Stimulated activated CD8-positive, alpha-beta memory T cell treated with anti-CD3 and anti-CD28 coated beads, Interleukin-12 subunit alpha, Interleukin-12 subunit beta, amount 100 ng/mL, for 24 hours (primary cell): ENCODE data around the gene RNPC3.
A peak's percentile ranks its signal among the peaks of the same experiment; 100 is the strongest.

Experiments used
- DNase-seq: peaks from one replicate; pipeline ENCODE4 v3.0.0-alpha.2; 2020; ENCODE audit errors: extremely low read depth

RNPC3 gene, protein sequence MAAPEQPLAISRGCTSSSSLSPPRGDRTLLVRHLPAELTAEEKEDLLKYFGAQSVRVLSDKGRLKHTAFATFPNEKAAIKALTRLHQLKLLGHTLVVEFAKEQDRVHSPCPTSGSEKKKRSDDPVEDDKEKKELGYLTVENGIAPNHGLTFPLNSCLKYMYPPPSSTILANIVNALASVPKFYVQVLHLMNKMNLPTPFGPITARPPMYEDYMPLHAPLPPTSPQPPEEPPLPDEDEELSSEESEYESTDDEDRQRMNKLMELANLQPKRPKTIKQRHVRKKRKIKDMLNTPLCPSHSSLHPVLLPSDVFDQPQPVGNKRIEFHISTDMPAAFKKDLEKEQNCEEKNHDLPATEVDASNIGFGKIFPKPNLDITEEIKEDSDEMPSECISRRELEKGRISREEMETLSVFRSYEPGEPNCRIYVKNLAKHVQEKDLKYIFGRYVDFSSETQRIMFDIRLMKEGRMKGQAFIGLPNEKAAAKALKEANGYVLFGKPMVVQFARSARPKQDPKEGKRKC

GRCh38 chr1:103525607-103526507 is at the start of gene RNPC3:
RNPC3 (plus strand) TSS chr1:103525699; CDS start chr1:103526071, 372 bp downstream.
- DNase-seq: peak; percentile 67

GRCh38 chr1:103477101-103477500 is 48.4 kb upstream of the RNPC3 start:
- DNase-seq: no peak

GRCh38 chr1:103489935-103490334 is 35.6 kb upstream of the RNPC3 start:
- DNase-seq: no peak

GRCh38 chr1:103492003-103492625 is 33.4 kb upstream of the RNPC3 start:
- DNase-seq: no peak

DNA sequence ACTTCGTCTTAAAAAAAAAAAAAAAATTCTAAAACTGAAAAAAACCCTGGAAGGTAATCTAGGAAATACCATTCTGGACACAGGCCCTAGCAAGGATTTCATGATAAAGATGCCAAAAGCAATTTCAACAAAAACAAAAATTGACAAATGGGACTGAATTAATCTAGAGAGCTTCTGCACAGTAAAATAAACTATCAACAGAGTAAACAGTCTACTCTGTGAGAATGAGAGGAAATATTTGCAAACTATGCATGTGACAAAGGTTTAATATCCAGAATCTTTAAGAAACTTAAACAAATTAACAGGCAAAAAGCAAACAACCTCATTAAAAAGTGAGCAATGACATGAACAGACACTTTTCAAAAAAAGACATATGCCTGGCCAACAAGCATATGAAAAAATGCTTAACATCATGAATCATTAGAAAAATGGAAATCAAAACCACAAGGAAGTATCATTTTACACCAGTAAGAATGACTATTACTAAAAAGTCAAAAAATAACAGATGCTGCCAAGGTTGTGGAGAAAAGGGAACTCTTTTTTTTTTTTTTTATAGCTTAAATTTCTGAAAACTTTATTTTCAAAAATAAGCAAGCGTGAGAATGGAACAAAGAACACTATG is 29.4 kb upstream of the RNPC3 start:
- no peak for DNase-seq

GRCh38 chr1:103497404-103497803 is 28.1 kb upstream of the RNPC3 start:
- DNase-seq: no peak

DNA sequence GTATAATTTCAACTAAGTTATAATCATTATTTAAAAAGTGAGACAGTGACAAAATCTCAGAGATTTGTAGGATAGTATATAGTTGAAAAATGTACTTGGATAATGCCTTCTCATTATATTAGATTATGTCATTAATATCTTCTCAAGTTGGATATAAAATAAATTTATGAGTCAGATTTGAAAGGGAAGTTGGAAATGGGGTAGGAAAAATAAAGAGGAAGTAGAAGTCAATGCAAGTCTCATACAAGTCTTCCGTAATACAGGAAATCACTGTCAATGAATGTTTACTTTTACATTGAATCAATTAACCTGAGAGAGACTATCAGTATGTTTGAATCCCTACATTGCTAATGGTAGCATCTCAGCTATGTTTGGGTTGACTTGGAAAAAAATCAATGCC is 16.2 kb upstream of the RNPC3 start:
- DNase-seq: no peak

DNA sequence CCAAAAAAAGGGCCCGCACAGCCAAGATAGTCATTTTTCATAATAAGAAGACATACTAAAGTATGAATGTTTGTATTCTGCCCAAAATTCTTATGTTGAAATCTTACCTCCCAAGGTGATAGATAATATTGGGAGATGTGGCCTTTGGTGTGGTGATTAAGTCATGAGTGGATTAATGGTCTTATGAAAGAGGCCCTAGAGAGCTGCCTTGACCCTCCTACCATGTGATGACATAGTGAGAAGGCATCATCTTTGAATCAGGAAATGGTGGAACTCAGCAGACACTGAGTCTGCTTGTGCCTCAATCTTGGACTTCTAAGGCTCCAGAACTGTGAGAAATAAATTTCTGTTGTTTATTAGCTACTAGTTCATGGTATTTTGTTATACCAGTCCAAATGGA is 11.8 kb upstream of the RNPC3 start:
- DNase-seq: no peak

- DNase-seq: no peak
Measured at GRCh38 chr1:103514920-103515503, 10.5 kb upstream of the RNPC3 start.

GRCh38 chr1:103516283-103516682 is 9.2 kb upstream of the RNPC3 start:
- no peak for DNase-seq

- no peak for DNase-seq
Measured at GRCh38 chr1:103516693-103517092, 8.8 kb upstream of the RNPC3 start.

- no peak for DNase-seq
Measured at GRCh38 chr1:103517380-103518047, 8.0 kb upstream of the RNPC3 start.

- DNase-seq: no peak
Measured at GRCh38 chr1:103520822-103521221, 4.7 kb upstream of the RNPC3 start.

DNA sequence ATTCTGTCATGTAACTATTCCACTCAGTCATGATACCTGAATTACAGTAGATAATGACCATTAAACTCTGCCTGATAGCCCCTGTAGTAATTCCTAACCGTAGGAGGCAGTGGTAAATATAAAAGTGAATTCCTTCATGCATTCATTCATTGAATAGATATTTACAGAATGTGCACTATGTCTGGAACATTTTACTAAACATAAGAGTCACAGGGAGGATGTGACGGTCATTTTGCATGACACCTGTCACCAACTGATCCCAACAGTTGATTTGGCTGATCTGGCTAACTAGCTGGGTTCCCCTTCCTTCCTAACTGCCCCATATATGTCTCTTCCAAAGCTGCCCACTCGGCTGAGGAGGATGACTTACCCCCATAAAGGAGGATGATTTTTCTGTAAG is 2.2 kb upstream of the RNPC3 start:
- no peak for DNase-seq

DNA sequence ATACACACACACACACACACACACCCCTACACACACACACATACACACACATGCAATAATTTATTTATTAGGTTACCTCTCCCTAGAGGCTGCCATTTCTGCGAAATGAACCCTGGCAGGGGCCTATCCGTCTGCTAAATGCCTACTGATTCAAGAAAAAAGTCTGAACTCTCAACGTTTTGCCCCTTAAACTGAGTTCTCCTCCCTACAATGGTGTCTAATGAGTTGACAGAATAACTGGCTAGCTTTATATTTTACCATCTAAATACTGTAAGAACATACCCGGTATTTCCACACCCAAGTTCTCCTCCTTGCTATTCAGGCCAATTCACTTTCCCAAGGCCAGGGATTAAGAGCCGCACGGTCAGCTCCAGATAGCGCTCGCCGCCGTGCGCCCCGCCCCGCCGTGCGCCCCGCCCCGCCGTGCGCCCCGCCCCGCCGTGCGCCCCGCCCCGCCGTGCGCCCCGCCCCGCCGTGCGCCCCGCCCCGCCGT is 339 bp upstream of the RNPC3 start:
- DNase-seq: no peak

DNA sequence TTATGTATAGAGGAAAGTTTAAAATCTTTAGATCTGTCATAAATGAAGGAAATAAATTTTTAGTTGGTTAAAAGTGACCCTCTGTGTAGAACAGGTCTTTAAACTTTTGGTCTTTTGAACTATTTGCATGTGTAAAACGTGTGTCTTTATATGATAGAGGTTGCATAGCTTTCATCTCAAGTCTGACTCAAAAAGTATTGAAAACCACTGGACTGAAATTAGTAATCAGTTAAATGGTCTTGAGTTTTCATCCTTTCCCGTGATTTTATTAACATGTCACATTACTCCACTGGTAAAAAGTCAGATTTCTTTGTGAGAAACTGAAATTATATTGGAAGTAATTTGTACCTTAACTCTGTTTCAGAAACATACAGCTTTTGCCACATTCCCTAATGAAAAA is 1.8 kb downstream of the RNPC3 start:
- no peak for DNase-seq

DNA sequence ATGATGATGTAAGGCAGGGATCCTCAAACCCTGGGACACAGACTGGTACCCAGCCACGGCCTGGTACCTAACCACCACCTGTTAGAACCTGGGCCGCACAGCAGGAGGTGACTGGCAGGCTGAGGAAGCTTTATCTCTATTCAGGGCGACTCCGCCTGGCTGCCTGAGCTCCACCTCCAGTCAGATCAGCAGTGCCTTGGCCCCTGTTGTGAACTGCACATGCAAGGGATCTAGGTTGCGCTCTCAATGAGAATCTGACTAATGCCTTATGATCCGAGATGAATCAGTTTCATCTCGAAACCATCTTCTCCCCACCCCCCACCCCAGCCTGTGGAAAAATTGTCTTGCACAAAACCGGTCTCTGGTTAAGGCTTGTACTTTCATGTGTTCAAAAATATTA is 4.2 kb downstream of the RNPC3 start:
- DNase-seq: peak; percentile 17

DNA sequence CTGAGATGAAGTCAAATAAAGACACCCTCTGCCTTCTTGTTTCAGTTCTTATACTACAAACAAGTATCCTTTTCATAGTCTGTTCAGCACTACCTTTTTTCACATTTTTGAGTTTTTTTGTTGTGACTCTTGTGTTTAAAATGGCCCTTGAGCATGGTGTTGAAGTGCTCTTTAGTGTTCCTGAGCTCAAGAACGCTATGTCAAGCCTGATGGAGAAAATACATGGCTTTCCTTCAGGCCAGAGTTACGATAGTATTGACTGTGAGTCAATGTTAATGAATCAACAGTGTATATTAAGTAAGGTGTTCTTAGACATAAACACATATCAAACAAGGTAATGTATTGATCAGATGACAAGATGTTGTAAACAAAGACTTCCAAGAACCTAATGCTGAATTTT is 12.7 kb downstream of the RNPC3 start:
- no peak for DNase-seq

GRCh38 chr1:103541431-103541830 is 15.9 kb downstream of the RNPC3 start:
- no peak for DNase-seq

- DNase-seq: no peak
Measured at GRCh38 chr1:103546496-103546895, 21.0 kb downstream of the RNPC3 start.

DNA sequence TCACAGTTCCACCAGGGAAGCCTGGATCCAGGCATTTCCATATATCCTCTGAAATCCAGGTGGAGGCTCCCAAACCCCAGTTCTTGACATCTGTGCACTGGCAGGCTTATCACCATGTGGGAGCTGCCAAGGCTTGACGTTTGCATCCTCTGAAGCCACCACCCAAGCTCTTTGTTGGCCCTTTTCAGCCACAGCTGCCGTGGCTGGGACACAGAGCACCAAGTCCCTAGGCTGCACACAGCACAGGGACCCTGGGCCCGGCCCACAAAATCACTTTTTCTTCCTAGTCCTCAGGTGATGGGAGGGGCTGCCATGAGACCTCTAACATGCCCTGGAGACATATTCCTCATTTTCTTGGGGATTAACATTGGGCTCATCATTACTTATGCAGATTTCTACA is 22.3 kb downstream of the RNPC3 start:
- DNase-seq: no peak
